HFF-Myc (cell line): ENCODE data around the gene IQCC.
"Not testable (repeated sequence)": the region's sequence is repeated elsewhere in the genome, so short reads cannot be mapped to it uniquely, and the experiment has no call there.

Experiments used
- DNase-seq: peaks from one replicate; pipeline ENCODE4 v3.0.0-alpha.2; 2011; ENCODE audit warnings: low read depth; ENCODE audit errors: extremely low read depth
- H3K4me3 ChIP-seq: replicated peaks from 2 replicates; pipeline ENCODE4 v1.5.1; 2011; ENCODE audit warnings: low read depth, mild to moderate bottlenecking, control low read depth, low read length
- TF ChIP-seq, protein P1 (sequence below): IDR thresholded peaks from 2 replicates; pipeline ENCODE4 v1.5.1; 2012; ENCODE audit warnings: mild to moderate bottlenecking, low read depth, low read length, control low read depth; ENCODE audit errors: missing control alignments

The IQCC gene

DNA sequence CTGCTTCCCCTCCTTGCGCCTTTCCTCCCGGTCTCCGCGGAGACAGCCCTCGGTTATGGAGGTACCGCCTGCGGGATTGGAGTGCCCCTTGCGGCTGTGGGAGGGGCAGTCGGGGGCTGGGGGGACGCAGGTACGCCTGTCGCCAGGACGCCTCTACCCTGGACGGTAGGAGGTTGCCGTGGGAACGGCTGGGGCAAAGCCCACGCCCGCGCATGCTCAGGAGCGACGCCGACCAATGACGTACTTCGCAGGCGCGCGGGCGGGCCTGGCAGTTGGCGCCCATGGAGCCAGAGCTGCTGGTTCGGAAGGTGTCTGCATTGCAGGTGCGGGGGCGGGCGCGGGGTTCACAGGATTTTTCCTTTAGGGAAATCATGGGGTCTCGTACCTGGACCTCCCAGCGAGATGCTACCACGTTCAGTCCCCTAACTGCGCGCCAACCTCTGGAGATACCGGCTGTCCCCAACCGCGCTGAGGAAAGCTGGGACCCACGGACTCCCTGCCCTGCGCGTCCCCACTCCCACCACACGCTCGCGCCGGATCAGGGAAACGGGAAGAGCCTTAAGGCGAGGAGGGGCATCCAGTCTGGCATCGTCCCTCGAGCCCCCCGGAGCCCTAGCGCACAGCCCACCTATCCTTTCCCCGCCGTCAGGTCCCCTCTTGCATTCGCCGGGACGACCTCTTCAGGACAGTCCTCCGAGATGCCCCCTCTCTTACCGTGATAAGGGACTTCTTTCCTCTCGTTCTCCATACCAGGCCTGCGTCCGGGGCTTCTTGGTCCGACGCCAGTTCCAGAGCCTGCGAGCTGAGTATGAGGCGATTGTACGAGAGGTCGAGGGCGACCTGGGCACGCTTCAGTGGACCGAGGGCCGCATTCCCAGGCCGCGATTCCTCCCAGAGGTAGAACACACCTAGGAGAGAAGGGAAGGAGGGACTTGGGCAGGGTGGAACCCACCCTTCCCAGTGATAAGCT lies at the start of gene IQCC:
TSS of gene IQCC (plus strand) at position 271 of the 970 bp plus-strand sequence. CDS start at position 282, 11 bp downstream.
- TF ChIP-seq, protein P1, sequence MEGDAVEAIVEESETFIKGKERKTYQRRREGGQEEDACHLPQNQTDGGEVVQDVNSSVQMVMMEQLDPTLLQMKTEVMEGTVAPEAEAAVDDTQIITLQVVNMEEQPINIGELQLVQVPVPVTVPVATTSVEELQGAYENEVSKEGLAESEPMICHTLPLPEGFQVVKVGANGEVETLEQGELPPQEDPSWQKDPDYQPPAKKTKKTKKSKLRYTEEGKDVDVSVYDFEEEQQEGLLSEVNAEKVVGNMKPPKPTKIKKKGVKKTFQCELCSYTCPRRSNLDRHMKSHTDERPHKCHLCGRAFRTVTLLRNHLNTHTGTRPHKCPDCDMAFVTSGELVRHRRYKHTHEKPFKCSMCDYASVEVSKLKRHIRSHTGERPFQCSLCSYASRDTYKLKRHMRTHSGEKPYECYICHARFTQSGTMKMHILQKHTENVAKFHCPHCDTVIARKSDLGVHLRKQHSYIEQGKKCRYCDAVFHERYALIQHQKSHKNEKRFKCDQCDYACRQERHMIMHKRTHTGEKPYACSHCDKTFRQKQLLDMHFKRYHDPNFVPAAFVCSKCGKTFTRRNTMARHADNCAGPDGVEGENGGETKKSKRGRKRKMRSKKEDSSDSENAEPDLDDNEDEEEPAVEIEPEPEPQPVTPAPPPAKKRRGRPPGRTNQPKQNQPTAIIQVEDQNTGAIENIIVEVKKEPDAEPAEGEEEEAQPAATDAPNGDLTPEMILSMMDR = no peak
- H3K4me3 ChIP-seq = peak within 1 kb of the TSS; percentile 80
- no peak for DNase-seq

DNA sequence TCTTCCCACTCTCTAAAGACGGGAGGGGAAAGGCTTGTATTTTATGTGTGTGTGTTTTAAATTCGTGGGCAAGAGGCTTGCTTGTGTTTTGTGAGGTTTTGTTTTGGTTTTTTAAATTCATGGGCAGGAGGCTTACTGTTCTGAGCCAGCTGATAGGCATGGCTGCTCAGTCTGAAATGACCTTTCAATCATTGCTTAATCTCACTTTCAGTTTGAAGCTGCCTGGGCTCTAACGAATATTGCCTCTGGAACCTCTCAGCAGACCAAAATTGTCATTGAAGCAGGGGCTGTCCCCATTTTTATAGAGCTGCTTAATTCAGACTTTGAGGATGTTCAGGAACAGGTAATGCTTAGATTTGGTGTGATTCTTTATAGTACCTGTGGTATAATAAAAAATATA lies 46.3 kb upstream of the IQCC start:
- TF ChIP-seq, protein P1 = no peak
- DNase-seq = no peak
- no peak overlapping the region for H3K4me3 ChIP-seq

DNA sequence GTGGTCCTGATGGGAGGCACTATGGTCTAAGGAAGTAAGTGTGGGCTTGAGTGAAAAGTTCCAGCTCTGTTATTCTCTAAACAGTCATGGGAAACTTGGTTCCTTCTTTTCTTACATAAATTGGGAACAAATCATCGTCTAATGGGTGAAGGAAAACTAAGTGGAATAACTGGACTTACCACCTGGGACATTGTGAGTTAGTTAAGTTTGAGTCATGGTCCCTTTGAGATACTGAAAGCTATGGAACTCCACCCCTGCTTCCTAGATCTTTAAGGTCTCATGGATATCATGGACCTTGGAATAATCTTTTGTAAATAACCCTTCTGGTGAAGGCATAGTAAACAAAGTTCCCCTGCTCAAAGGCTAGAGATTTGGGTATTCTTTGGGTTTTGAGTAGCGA lies 42.1 kb upstream of the IQCC start:
- TF ChIP-seq, protein P1 = no peak

DNA sequence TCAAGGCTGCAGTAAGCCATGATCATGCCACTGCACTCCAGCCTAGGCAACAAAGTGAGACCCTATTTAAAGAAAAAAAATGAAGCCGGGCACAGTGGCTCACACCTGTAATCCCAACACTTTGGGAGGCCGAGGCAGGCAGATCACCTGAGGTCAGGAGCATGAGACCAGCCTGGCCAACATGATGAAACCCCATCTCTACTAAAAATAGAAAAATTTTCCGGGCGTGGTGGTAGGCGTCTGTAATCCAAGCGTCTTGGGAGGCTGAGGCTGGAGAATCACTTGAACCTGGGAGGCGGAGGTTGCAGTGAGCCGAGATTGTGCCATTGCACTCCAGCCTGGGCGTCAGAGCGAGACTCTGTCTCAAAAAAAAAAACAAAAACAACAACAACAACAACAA lies 39.8 kb upstream of the IQCC start:
- not testable (repeated sequence) for H3K4me3 ChIP-seq, DNase-seq

More for the DNA sequence above, 42.1 kb upstream of the IQCC start:
- H3K4me3 ChIP-seq = no peak overlapping the region
- DNase-seq = no peak

DNA sequence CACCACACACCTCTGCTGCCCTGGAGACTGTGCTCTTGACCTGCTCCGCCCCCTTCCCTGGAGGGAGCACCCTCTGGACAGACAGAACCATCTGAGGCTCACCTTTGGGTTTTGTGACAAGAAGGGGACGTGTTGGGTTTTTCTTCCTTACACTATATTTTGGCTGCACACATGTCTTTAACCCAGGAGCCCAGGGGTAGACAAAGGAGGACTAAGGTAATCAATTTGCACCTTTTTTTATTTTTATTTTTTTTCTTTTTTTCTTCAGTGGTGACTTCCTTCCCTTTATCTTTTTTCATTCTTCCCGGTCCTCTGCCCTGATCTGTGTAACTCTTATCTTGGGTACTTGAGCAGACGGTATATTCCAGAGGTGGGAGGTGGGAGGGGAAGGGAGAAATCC lies 34.5 kb upstream of the IQCC start:
- DNase-seq = no peak
- TF ChIP-seq, protein P1 = no peak
- no peak overlapping the region for H3K4me3 ChIP-seq

DNA sequence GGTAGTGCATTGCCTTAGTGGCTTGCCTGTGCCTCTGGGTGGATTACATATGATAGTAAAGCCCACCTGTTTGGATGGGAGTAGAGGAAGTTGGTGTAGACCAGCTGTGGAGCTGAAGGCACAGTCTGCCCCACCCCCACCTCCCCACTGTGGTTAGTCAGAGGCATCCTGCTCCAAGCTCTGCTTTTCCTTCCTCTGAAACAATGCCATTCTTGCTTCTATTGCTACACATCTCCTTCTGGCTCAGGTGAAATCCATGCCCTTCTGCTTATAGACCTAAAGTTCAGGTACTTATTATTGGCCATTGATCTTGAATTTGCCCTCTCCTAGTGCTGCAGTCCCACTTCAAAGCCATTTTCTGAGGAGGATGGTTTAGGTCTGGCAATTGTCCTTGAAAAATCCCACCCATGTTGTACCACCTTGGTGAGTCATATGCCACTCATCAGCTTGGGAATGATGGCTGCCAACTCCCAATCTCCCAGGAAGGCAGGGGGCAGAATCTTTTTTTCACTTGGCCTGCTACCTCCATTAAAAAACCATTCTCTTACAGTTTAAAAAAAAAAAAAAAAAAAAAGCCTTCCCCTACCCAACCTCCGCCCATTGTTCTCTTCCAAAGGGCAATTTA lies 32.7 kb upstream of the IQCC start:
- no peak for DNase-seq
- no peak overlapping the region for H3K4me3 ChIP-seq
- TF ChIP-seq, protein P1 = no peak
